ENCODE data around the gene CACNG1.

GRCh38 chr17:67007266-67007665, 37.1 kb upstream of the CACNG1 start:
- TF ChIP-seq EZH2 (IDR thresholded peaks at IDR 0.05; ENCODE audit: low read length, missing control alignments) (no peak), CTCF (conservative IDR thresholded peaks at IDR 0.05 in 1 of 2, IDR thresholded peaks at IDR 0.05 in 1 of 2; ENCODE audit: low read depth in 1 of 2, low read length in 2 of 2) (no peak)

Measured in fibroblast of lung (primary cell).